HG03378 (cell line): ENCODE measurements around the gene MAPK6.

Experiments used
- ATAC-seq: cut with Tn5 transposase; IDR thresholded peaks from one replicate; pipeline ENCODE4 v1.9.1; 2021; ENCODE audit warnings: mild to moderate bottlenecking, moderate library complexity; ENCODE audit not compliant: unreplicated experiment

Gene MAPK6

DNA sequence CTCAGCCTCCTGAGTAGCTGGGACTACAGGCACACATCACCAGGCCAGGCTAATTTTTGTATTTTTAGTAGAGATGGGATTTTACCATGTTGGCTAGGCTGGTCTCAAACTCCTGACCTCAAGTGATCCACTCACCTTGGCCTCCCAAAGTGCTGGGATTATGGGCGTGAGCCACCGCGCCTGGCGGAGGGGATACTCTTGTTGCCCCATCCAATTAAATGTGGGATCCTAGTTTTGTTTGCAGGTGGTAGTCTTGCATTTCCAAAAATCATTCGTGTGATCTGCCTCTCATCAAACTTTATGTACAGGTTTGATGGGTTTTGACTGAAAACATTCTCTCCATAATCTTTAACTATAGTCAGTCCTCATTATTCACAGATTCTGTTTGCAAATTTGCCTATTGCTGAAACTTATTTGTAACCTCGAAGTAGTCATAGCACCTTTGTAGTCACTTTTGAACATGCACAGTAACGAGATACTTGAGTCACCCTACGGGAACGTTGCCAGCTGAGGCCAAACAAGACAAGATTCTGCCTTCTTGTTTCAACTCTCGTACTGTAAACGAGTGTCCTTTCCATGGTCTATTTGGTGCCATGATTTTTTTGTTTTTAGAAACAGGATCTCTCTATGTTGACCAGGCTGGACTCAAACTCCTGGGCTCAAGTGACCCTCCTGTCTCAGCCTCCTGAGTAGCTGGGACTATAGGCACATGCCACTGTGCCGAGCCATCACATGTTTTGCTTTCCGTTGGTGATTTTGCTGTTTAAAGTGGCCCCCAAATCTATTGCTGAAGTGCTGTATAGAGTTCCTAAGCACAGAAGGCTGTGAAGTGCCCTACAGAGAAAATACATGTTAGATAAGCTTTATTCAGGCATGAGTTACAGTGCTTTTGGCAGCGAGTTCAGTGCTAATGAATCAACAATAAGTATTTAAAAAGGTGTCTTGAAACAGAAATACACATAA is 8.1 kb upstream of the MAPK6 start:
- no peak for ATAC-seq

- ATAC-seq = no peak
Observed at GRCh38 chr15:52011711-52012144, 7.3 kb upstream of the MAPK6 start.

DNA sequence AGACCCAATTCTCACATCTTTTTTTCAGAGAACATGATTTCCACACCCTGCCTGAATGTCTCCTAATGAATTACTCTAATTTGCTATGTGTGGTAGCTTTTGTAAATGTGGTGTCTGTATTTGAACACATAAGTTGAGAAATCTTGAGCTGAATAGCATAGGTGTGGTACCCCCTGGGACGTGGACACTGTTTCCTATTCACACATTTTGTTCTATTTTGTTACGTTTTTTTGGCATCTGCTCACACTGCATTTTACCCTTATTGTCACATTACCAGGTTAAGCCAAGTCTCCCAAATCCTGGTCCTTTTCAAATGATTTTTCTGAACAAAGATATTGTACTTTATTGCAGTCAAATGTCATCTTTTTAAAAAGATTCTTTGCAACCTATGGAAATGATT is 6.8 kb upstream of the MAPK6 start:
- ATAC-seq = no peak

- ATAC-seq = peak; percentile 52
Observed at GRCh38 chr15:52013151-52013791, 5.7 kb upstream of the MAPK6 start.

DNA sequence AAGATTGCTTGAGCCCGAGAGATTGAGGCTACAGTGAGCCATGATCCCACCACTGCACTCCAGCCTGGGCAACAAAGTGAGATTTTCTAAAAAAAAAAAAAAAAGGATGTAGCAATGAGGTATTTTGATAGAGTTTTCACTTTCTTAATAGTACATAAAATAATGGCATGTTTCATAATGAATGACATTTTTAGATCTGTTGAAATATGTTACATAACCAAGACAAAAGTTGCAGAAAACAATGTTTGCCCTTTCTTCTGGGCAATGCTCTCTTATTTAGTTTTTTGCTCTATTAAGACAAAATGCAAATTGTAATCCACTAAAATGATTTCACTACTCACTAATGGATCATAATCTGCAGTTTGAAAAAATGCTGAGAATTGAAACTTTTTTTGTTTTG is 4.4 kb upstream of the MAPK6 start:
- no peak for ATAC-seq

DNA sequence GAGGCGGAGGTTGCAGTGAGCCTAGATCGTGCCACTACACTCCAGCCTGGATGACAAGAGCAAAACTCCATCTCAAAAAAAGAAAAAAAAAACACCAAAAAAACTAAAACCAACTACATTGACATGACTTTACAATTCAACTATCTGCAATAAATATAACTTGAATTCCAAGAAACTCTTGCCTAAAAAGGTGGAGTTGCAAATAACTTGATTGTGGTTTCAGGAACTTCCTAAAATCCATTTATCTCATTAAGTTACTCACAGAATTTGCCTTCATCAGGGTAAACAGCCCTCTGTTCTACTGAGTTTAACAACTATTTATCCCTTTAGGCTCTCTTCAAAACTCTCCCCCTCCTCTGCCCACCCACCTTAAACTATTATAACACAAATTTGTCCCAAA is 2.7 kb upstream of the MAPK6 start:
- no peak for ATAC-seq

DNA sequence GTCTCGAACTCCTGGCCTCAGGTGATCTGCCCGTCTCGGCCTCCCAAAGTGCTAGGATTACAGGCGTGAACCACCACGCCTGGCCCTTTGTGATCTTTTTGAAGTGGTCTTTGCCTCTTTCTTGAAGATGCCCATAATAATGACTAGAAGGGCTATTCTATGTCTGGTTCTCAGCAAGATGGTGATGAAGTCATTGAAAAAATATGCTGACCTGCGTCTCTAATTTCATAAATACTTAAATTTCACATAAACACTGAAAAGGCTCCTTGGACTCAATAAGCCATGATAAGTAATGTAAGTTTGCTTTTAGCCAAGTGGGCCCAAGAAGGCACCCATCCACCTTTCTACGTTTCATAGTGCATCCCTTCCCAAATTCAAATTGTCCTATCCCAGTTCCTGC is 775 bp upstream of the MAPK6 start:
- ATAC-seq = no peak

DNA sequence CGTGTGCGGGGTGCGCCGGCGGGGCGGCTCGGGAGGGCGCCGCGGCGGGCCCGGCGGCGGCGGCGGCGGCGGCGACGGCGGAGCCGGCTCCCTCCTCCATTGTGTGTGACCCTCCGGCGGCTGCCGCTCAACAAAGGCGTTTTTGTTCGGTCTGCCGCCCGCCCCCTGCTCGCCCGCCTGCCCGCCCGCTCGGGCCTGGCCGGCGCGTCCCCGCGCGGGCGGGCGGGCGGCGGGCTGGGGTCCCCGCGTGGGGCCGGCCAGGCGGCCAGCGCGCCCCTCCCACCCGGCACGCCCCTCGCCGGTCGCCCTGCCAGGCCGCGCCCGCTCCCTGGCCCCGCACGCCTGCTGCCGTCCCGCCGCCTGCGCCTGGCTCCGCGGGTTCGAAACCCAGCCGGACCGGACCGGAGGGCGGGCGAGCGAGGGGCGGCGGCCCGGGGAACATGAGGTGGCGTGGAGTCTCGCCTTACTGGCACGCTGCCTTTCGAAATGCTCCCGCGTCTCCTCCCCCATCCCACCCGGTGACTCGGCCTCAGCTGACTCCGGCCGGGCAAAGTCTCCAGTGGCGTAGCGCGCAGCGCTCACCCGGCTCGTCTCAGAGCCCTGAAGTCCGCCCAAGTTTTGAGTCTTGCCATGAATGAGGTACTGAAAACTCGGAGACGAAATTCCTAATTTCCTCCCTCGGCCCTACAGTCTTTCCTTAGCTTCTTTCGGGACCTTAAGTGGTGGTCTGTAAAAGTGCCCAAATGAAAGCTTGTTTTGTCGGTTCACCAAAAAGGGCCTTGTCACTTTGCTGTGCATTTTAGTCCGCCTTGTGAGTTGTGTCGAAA is 588 bp downstream of the MAPK6 start:
- ATAC-seq = peak; percentile 44

DNA sequence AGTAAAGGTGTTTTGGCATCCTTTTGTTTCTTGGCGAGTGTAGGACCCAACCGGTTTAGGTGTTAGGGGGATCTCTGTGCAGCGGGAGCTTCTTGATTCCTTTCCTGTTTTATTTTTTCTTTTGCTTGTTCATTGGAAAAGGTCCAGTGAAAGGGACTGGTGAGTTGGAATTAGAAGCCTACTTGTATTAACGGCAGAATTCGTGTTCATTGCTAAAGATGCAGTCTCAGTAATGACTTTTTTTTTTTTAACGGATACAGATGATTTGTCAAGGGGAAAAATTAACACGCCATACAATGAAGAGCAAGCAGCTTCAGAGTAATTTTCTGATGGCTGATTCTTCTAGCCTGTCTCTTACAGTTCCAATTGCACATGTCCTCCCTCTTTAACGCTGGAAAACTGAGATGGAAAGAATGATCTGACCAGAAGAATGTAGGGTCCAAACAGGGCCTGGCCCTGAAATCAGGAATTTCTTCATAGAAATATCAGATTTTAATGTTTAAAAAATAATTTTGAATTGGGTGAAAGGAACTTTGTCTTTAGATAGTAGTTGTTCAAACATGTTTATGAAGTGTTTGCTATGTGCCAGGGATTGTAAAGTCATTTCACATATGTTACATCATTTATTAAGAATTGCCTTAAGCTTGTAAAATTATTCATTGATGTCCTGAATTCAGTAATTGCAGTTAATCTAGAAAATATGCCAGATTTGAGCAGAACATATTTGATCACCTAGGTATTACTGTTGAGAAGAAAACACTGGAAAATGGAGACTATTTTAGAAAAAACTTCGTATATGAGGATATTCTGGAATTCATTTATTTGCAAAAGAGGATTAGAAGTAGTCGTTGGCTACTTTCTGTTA is 1.4 kb downstream of the MAPK6 start:
- ATAC-seq = no peak

GRCh38 chr15:52021128-52021671 is 2.2 kb downstream of the MAPK6 start:
- ATAC-seq = peak; percentile 38

DNA sequence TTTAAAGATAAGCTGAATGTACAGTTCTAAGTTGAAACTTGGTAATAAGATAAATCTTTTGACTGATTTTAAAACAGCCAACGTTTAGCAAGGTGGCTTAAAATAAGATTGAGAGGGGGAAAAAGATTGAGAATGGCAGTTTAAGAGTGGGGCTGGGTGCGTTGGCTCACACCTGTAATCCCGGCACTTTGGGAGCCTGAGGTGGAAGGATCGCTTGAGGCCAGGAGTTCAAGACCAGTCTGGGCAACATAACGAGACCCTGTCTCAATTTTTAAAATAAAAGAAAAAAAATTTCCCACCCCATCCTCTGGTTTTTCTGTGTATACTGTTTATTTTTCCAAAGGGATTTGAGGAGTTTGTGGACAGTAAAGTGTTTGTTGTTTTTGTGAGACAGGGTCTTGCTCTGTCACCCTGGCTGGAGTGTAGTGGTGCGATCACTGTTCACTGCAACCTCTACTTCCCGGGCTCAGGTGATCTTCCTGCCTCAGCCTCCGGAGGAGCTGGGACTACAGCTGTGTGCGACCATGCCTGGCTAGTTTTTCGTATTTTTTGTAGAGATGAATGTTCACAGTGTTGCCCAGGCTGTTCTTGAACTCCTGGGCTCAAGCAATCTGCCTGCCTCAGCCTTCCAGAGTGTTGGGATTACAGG is 3.0 kb downstream of the MAPK6 start:
- no peak for ATAC-seq

DNA sequence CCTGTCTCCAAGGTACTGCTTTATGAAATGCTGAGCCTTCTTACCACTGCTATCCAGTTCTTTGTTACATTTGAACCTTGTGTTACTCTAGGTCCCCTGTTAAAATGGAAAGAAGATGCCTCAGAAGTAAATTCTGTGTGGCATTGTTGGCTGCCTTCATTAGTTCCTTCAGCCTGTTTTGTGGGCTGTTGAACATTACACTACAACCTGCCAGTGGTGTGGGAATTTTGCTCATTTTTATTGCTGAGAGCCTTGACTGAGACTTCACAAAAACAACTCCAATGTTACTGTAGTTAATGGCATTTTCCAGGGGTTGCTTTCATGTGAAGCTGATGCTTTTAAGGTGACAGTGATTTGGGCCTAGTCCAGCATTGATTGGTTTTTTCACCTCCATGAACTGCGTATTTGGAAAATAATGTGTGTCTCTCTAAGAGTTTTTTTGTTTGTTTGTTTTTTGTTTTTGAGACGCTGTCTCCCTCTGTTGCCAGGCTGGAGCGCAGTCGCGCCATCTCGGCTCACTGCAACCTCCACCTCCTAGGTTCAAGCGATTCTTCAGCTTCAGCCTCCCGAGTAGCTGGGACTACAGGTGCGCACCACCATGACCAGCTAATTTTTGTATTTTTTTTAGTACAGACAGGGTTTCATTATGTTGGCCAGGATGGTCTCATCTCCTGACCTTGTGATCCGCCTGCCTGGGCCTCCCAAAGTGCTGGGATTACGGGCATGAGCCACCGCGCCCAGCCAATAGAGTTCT is 4.3 kb downstream of the MAPK6 start:
- ATAC-seq = no peak

- ATAC-seq = no peak
Observed at GRCh38 chr15:52028431-52029093, 9.5 kb downstream of the MAPK6 start.

- no peak for ATAC-seq
Observed at GRCh38 chr15:52030010-52030409, 11.0 kb downstream of the MAPK6 start.

GRCh38 chr15:52031556-52031955 is 12.5 kb downstream of the MAPK6 start:
- ATAC-seq = no peak

- no peak for ATAC-seq
Observed at GRCh38 chr15:52037889-52038505, 19.0 kb downstream of the MAPK6 start.

GRCh38 chr15:52039925-52040781 is 21.1 kb downstream of the MAPK6 start:
- ATAC-seq = no peak
